ENCODE results near the gene NELFCD.
"Not testable (repeated sequence)": the region's sequence is repeated elsewhere in the genome, so short reads cannot be mapped to it uniquely, and the experiment has no call there.

The NELFCD gene

DNA sequence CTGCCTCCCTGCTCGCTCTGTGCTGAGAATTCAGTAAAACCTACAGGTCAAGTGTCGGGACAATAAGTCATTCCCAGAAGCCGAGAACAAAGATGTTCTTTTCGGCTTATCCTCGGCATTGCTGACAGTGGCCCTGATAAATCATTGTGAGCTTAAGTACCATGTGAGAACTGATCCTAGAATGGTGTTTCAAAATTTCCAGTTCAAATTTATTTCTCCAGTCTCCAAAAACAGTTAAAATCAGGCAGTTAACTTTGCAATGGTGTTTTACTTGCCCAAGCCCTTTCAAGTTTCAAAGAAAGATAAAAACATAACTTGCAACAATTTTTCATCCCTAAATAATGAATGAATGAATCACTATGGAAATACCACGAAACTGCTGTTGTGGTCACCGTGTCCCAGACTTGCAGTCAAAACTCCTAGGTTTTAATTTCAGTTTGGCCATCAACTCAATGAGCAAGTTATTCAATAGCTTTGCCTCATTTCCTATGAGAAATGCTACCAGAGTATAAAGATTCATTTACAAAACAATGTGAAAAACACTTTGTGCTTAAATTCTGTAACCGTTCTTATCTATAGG is 46.8 kb downstream of the NELFCD start:
- no peak for DNase-seq

GRCh38 chr20:59028812-59029211 is 47.8 kb downstream of the NELFCD start:
- no peak for DNase-seq

DNA sequence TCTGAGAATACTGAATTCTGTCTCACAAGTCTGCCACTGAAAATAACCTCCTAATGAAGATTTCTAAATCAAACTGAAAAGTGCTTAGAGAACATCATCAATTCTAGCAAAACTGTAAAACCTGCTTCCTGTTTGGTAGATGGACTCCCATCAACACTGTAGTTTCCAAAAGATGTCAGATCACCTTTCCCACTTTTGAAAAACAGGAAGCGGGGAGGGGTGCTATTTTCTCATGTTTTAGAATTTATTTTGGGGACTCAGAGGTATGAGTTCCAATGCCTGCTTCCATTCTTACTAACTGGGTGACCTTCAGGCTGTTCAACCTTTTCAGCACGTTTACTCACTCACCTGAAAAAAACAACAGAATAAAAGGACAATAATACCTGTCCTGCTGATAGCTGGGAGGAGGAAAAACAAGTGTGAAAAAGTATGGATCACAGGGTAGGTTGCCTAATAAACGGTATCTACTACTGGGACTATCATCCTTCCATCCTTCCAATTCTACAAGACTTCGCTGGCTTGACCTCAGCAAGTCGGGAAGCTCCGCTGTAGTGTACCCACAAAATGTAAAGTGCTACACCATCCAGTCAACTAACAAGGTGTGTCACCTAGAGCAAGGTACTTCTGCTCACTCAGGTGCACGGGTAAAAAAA is 50.0 kb downstream of the NELFCD start:
- no peak for DNase-seq

DNA sequence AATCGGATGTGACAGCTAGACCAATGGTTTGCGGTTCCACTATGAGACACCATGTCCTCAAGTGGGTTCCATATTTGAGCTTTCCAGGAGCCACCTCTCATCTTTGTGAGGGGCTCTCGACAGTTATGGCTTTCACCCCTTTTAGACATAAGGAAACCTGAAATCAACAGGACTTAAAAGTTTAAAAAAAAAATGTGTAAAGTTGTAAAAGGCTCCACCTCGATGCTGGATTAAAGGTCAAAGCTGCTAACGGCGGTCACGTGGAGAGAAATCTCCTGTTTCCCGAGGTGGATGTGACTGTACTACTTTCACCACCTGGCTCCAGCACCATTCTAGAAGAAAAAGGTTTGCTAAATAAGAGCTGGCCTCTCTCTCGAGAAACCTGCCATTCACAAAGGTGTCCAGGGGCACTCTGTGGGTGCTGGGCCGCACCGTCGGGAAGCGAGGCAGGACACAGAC is 50.5 kb downstream of the NELFCD start:
- DNase-seq = no peak

DNA sequence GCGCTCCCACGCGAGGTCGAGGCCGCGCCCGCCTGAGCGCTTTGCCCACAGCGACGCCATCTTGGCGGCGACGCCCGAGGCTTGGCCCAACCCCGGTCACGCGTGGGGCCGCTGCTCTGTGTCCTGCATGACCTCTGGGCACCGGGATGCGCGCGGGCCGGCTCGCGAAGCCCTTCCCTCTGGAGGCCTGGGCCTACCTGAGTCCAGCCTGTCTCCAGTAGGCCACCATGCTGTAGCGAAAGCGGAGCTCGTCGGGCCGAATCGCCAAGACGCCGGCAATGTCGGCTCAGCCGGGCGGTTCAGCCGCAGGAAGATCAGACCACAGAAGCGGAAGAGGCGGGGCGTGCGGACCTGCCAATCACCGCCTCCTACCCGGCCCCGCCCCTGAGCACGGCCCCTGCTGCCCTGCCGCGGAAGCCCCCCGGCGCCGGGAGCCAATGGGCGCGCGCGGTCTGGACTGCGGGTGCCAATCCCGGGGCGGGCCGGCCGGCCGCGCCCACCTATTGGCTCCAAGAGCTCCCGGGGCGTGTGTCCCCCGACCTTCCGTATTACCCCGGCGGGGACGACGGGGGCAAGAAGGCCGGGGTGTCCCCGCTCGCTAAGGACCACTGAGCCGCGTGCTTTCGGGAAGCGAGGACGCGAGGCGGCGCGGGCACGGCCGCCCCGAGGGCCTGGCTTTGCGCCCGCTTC is 51.1 kb downstream of the NELFCD start, which contains the start of gene ATP5F1E:
TSS of gene ATP5F1E (minus strand) at position 313 of the 690 bp plus-strand sequence. CDS start at position 229, 84 bp downstream.
- DNase-seq = peak; percentile 86

GRCh38 chr20:59032713-59033059 is 51.6 kb downstream of the NELFCD start:
- no peak for DNase-seq

GRCh38 chr20:59033093-59033492 is 52.0 kb downstream of the NELFCD start:
- no peak for DNase-seq

GRCh38 chr20:59033616-59034165 is 52.6 kb downstream of the NELFCD start:
- no peak for DNase-seq

DNA sequence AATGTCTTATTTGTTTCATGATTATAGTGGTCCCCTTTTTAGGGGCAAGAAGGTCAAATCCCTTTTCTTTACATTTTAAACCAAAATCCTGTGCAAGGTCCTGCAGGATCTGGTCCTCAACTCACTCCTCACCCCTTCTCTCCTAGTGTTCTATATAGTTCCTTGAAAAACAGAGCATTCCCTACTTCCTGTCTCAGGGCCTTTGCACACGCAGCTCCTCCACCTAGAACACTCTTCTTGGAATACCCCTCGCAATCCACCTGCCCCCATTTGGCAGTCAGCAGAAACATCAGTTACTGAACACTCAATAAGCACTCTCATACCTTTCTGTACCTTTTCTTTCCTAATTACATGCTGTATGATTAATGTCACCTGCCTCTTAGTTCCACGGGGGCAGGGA is 54.3 kb downstream of the NELFCD start:
- DNase-seq = no peak

- DNase-seq = no peak
Measured at GRCh38 chr20:59037386-59037785, 56.3 kb downstream of the NELFCD start.

DNA sequence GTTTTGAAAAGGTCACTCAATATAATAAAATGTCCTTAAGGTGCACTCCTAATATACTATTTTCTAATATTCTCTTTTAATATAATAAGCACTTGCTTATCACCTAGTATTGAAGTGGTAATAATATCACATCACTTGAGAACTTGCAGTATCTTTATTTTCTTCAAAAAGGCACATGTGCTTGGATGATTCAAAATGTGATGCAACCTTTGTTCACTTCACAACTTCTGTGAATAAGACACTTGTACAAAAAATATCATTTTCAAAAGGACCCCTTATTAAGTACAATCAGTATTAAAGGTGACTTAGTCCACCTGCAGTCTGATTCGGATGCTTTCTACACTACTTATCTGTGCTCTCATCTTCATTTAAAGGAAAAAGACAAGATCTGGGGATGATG is 58.2 kb downstream of the NELFCD start:
- DNase-seq = no peak

DNA sequence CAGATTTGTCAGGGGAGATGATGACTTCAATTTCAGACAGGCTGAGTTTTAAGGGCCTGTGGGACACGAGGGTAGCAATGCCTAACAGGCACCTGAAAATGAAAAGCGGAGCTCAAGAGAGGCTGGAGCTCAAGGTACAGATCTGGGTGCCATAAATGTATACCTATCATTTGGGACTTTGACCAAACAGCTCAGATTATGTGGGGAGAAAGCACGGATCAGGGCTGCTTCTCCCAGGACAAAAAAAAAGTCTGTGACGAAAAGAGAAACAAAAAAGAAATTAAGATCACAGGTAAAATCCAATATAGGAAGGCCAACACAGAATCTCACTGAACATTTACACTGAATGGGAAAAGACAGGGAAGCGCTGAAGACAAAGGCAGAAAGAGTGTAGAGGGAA is 59.6 kb downstream of the NELFCD start:
- DNase-seq = no peak

DNA sequence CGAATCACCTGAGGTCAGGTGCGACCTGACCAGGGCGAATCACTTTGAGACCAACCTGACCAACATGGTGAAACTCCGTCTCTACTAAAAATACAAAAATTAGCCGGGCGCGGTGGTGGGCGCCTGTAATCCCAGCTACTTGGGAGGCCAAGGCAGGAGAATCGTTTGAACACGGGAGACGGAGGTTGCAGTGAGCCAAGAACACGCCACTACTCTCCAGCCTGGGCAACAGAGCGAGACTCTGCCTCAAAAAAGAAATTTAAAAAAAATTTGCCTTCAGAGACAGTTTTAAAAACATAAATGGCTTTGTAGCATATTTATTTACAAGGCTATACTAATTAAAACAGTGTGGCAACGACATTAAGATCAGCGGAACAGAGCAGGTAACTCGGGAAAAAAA is 60.4 kb downstream of the NELFCD start:
- not testable (repeated sequence) for DNase-seq

GRCh38 chr20:59042151-59042795 is 61.2 kb downstream of the NELFCD start, which contains the start of gene PRELID3B:
TSS of gene PRELID3B (minus strand) at chr20:59042786. CDS start at chr20:59042730, 56 bp downstream.
- DNase-seq = no peak

GRCh38 chr20:59042796-59043631 is 62.0 kb downstream of the NELFCD start:
- DNase-seq = peak; percentile 69

DNA sequence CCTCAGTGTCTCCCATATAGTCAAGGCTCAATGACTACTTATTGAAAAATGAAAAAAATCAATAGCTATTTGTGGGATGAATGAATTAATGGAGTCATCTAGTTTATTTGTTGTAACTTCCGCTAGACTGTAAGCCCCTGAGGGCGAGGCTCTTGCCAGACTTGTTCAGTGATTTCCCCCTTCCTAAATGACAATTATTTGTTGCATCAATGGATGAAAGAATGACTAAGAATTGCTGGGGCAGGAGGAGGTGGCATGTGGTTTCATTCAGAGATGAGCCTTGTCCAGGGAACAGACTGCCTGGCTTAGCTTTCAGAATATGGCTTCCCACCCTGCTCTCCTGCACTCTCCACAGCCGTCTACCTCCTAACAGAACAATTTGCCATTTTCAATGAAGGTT is 62.6 kb downstream of the NELFCD start:
- DNase-seq = no peak

GRCh38 chr20:59044295-59044694 is 63.2 kb downstream of the NELFCD start:
- DNase-seq = no peak

All from GF-D8 (cell line).